Endometrial microvascular endothelial cells (primary cell): ENCODE measurements around the gene PPP2R2B. TPM values are rescaled to one million over a fixed set of nuclear protein-coding genes. Genes with fewer than 3 reads are reported as not detected.
"Not testable (repeated sequence)": the region's sequence is repeated elsewhere in the genome, so short reads cannot be mapped to it uniquely, and the experiment has no call there.

Source experiments
- in situ Hi-C: cut with HindIII; loops from 2 replicates; pipeline ENCODE4 v1.10.0; 2017; ENCODE audit warnings: low sequenced_read_pairs, low pct_unique_long_range_greater_than_20kb; ENCODE audit errors: inconsistent ontology term
- total RNA-seq: library from RNA; depleted of rRNA; stranded (reverse); fragments of >200 nt; gene quantifications from one replicate; pipeline ENCODE4 v1.2.3, GENCODE V29; 2015; ENCODE audit errors: inconsistent ontology term

The PPP2R2B gene
- total RNA-seq, 1 donor from 2014 or later: not detected

DNA sequence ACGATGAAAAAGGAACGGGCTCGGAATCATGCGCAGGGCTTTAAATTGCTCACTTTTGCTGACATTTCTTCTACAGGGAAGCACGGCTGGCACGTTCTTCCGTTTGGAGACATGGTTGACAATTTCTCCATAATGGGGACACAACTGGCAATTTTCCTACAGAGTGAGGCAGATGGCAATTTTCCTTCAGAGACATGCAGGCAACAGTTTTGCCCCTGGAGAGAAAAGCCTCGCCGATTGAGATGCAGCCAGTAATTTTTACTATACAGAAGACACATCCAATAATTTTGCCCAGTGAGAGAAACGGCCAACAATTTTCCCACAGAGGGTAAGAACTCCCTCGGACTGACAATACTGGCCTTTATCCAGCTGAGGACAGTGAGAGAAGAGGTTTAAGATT, 271.7 kb downstream of the PPP2R2B start:
- in situ Hi-C loops: no loop called here

DNA sequence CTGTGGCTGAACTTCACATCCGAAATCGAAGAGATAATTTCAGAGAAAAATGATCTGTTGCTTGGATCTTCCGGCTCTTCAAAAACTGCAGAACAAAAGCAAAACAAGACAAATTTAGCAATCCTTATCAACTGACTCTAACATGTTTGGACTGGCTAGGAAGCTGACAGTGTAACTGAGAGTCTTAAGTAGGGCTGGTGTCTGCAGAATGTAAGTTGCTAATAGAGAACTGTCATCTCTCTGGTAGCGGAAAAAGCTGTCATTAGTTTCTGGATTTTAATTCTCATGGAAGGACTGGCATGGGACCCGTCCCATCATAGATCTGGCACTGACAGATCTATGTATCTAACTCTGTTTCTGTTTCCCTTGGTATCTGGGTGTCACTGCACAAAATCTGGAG, 278.2 kb downstream of the PPP2R2B start:
- in situ Hi-C loops: no loop called here

DNA sequence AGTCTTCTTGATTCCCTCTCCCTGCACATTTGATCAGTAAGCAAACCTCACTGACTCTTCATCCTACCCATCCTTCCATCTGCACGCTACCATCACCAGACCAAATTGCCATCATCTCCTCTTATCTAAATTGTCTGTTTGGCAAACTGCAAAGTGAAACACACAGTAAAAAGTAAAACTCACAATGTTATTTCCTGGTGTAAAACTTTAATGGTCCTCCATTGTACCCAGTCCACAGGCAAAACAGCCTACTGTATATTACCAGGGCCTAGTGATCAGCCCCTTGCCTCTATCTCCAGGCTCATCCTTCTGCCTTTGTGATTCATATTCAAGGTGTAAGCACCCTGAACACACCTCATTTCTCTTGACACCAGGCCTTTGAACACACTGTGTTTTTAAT, 279.3 kb downstream of the PPP2R2B start:
- in situ Hi-C loops: no loop called here

DNA sequence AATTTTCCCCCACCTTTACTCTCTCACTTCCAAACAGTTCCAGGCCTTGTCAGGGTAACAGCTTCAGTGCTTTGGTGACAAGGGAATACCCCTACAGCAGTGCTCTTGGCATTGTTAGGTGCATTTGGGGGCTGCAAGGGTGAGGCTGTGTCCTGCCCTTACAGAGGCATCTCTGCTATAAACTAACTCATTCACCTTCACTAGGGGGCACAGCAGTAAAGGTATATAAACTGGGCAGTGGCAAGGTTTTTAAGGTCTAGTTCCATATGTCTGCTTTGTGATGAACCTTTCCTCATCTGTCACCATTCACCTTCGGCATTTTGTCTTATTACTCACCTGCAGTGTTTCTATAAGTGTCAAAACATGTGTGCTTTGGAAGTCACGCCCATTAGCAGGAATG, 283.5 kb downstream of the PPP2R2B start:
- in situ Hi-C loops: no loop called here

DNA sequence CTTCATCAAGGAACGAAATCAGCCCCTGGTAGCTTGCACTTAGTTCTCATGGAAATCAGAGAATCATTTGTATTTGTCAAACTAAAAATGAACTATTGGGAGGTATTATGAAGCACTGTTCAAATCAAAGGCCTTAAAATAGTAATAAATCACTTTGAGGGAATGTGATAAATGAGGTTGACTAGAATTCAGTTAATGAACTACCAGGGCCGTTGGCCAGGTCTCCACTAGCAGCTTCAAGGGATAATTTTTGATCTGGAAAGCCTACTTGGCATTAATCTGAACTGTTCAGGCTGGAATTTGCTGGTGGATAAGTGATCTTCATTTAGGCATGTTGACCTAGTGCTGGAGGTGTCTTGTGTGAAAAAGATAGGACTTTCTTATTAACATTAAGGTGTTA, 286.2 kb downstream of the PPP2R2B start:
- in situ Hi-C loops: no loop called here

DNA sequence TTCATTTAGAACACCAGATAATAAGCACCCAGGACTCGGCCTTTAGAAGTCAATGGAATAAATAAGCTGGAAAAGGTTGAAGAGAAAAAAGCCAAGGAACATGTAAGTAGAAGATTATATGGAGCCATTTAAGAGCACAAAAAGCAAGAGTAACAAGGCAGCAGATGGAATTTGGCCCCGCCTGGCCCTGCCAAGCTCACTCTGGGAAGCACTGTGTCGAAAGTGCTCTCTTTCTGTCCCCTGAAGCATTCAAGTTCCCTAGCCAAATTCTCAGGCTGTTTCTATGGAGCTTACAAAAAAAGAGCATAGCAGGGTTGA, 289.6 kb downstream of the PPP2R2B start:
- in situ Hi-C loops: no loop called here

DNA sequence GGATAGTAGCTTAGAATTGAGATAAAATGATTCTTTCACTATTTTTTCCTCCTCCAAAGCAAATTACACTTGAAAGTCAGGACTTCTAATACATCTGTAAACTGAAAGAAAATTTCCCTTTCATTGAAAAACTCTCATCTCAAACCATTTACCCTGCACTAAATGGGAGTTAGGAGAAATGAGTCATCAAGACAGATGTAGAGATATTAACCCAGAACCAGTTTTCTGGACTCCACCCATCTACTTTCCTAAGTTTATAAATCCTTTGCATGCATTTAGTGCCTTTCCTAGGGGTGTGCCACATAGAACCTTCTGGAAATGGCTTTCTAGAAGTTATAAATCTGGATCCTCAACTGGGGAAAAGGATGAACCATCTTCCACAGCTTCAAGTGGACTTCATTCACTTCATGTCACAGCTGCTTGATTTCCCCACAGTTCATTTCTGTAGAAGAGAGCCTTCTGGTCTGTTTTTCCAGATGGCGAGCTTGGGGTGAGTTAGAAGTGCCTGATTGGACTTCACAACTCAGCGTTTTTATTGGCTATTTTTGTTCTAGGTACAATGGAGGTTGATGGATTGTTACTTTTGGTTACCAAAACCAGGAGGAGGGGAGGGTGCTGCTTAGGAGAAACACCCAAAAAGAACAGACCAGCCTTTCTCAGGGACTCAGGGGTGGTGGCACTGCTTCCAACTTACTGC, 290.1 kb downstream of the PPP2R2B start:
- in situ Hi-C loops: no loop called here

DNA sequence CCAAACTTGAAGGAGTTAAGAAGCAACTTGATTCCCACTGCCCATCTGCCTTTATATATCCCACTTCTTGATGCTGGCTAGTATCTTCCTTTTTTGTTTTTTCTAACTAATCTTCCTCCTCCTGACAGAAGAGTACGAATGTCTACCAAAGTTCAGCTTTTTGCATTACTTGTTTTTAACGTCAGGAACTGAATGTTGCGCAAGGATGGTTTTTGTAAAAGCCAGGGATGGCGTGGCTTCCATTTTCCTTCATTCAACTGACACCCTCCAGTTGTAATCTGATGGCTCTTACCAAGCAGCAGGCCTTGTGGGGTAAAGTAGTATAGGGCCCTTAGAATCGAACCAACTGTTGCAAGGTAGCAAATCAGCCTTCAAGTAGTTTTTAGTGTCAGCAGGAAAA, 291.8 kb downstream of the PPP2R2B start:
- in situ Hi-C loops: no loop called here

DNA sequence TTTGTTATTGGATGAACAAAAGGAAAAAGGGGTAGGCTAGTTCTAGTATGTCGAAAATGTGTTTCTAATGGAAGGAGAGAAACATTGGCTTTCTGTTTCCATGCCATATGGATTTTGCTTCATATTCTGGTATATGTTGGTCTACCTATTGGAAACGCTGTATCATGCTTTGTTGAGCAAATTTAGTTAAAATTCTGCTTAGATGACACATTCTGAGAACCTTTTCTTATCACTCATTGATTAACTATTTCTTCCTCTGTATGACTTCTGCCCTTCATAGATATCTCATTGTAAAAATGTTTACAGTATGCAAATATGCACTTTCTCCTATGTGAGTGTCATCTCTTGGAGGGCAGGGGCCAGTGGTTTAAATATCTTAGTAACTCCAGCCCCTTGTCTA, 293.8 kb downstream of the PPP2R2B start:
- in situ Hi-C loops: no loop called here

DNA sequence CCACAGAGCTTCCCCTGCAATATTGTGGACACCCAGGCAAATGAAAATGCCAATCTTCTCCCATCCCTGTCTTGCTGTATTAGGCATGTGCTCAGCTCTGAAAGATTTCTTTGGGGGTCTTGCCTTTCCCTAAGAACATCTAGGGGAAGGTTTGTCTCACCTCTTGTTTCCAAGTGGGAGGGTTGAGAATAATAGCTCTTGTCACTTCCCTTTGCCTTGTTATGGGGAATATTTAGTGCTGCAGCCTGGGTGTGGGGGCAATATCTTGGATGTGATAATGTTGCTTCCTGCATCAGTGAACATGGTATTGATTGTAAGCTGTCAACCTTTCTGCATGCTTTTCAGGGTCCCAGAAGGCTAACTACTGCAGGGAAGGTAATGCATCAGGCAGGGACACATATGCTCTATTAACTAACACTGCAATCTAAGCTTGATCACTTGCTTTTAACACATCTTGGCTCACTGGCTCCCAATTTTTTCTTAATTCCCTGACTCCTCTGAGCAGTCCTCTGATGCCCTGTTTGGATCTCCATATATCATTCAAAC, 296.4 kb downstream of the PPP2R2B start:
- in situ Hi-C loops: no loop called here

DNA sequence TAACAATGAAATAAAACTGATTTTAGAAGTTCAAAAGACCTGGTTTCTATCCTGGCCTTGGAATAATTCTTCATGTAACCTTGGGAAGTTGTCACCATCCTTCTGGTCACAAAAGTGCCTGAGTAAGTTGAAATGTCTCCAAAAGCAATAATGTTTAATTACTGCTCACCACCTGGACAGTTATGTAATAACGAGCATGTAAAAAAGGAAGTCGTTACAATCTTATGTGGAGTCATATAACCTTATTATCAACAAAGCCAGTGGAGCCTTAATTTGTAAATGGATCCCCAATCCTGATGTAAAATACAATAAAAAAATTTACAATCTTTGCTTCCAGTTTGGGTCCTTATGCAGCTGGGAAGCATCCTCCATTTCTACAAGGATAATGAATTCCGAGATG, 298.3 kb downstream of the PPP2R2B start:
- in situ Hi-C loops: no loop called here

DNA sequence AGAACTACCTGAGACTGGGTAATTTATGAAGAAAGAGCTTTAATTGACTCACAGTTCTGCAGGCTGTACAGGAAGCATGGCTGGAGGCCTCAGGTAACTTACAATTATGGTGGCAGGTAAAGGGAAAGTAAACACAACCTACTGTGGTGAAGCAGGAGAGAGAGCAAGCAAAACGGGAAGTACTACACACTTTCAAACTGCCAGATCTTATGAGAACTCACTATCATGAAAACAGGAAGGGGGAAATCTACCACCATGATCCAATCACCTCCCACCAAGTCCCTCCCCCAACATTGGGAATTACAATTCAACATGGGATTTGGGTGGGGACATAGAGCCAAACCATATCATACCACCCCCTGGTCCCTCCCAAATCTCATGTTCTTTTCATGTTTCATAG, 303.8 kb downstream of the PPP2R2B start:
- in situ Hi-C loops: no loop called here

DNA sequence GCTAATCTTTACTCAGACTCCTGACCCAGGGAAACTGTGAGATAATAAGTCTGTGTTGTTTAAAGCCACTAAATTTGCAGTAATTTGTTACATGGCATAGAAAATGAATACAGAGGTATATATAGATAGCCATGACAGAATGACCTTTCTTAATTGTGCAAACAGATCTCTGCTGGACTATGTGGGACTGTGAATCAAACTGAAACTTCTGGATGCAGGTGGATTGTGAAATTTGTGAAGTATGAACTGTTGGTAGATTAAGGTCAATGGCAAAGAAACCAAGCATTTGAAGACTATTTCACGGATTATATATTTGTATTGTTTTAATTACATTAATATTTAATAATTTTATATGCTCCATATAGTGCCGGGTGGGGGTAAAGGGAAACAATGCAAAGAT, 310.4 kb downstream of the PPP2R2B start:
- in situ Hi-C loops: no loop called here

DNA sequence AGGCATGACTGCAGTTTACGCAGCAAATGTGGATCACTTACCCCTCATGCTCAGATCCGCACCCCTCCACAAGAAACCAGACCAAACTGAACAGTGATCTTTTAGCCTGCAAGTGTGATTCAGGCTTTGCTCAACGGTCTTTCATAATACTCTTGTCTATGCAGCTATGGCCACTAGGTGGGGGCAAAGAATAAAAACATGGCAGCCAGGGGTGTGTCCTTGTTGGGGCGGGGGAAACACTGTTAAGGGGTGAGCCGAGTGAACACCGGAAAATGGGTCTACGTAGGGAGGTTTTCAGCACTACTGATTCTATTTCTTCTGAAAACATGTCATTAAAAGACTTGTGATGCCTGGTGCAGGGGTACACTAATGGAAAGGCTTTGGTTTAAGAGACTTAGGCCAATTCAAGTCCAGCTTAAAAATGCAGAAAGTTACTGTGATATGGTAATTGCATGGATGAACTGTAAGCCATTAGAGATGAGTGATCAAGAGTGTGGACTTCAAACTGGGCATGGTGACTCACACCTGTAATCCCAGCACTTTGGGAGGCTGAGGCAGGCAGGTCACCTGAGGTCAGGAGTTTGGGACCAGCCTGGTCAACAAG, 312.7 kb downstream of the PPP2R2B start:
- in situ Hi-C loops: no loop called here

DNA sequence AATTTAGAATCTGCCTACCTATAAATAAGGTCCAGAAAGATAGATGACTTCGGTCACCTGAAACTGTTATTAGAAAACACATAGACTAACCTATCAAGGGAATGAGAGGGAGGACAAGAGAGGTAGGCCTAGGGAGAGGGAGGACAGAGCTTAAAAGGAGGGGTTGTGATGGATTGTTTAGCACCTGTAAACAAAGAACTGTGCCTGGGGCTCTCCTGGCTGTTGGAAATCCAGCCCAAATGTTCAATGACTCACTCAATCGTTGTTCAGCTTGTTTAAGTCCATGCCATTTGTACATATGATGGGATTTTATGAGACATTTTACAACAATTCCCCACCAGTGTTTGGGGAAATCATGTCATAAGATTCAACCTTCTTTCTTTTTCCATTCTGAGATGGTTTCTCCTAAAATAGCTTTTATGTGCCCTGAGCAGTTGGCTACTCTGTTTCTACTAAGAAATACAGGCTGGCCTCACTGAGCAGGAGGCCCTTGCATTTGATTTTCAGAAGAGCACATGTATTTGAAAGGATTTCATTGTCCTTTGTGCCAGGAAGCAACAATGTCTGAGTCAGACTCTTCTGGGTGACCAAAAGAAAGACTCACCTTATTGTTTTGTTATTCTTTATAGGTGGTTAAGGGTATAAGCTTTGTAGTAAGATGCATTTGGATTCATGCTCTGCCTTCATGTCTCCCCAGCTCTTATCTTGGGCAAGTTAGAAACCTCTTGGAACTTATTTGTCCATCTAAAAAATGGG, 314.4 kb downstream of the PPP2R2B start:
- in situ Hi-C loops: no loop called here

DNA sequence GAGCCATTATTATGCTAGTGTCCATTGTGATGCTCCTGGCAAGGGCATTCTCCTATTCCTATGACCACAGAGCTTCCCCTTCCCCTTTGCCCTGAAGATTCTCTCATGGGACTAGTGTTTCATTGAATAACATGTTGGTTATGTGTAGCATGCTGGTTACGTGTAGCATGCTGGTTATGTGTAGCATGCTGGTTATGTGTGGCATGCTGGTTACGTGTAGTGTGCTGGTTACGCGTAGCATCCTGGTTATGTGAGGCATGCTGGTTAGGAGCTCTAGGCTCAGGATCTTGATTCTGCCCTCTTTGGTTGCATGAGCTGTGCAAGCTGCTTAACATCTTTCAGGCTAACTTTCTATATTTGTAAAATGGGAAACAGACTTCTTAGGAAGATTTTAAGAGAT, 316.1 kb downstream of the PPP2R2B start:
- in situ Hi-C loops: no loop called here

DNA sequence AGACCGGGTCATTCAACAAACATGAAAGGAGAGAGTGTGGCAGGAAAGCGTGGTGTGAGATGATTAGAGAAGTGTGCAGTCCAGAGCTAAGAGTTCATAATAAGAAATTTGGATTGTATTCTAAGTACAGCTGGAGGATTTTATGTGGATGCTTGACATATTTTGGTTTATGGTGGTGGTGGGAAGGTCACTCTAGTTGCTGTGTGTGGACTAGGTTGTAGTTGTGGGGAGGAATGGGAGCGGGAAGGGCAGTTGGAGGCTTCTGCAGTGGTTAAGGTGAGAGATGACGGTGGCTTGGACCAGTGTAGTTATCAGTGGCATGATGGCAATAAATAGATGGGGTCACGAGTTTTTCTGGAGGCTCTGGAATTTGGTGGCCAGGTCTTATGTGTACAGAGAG, 316.8 kb downstream of the PPP2R2B start:
- in situ Hi-C loops: no loop called here

DNA sequence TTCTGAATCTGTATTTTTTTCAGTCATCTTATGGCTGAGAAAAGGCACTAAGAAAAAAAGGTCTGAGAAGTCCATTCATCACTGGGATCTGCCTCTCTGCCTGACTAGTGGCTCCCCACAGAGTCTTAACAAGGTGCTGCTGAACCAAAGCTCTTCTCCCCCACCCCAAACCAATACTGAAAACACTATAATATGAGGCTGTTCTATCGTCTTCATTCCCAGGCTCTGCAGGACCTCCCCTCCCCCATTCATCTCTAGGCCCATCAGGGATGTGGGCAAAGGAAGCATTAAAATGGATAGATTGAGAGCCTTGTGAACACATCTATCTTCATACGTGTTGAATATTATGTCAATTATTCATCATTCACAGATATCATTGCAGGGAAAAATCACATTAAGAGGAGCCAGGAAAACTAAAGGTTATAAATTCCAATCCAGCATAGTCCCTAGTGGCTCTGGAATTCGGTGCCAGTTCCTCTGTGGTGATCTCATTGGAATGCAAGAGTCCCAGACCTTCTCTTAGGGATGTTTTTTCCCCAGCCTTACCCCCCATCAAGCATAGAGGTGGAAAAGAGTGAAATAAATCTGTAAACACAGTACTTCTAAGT, 318.2 kb downstream of the PPP2R2B start:
- in situ Hi-C loops: no loop called here

DNA sequence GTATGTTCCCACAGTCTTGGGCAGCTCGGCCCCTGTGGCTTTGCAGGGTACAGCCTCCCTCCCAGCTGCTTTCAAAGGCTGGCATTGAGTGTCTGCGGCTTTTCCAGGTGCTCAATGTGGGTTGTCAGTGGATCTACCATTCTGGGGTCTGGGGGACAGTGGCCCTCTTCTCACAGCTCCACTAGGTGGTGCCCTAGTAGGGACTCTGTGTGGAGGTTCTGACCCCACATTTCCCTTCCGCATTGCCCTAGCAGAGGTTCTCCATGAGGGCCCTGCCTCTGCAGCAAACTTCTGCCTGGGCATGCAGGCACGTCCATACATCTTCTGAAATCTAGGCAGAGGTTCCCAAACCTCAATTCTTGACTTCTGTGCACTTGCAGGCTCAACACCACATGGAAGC, 321.7 kb downstream of the PPP2R2B start:
- in situ Hi-C loops: not testable (repeated sequence)

DNA sequence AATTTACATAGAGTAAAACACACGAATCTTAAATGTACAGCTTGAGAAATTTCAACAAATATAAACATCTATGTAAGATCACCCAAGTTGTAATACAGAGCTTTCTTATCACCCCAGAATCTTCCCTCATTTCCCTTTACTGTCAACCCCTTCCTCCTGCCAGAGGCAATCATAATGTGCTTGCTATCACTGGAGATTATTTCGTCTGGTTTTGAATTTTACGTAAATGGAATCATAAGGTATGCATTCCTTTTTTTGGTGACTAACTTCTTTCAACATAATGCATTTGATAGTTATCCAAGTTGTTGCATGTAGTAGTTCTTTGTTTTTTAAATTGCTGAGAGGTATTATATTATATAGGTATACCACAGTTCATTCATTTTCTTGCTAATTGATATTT, 325.1 kb downstream of the PPP2R2B start:
- in situ Hi-C loops: no loop called here
